GM10248 (cell line): ENCODE measurements around the gene SIGLECL1.

Source experiments
- CTCF ChIA-PET: fragments of 300-600 bp; sonication (Branson Sonifier 250); formaldehyde crosslinking; extraction: SDS; loops from one replicate; lab custom pipeline; 2021; ENCODE audit warnings: antibody characterized with exemption; lab: Yijun Ruan, JAX
- POLR2A ChIA-PET: fragments of 350-650 bp; sonication (Branson Sonifier 250); formaldehyde crosslinking; extraction: SDS; loops from one replicate; lab custom pipeline; 2020; ENCODE audit warnings: antibody characterized with exemption; lab: Yijun Ruan, JAX
- DNase-seq: peaks from one replicate; pipeline ENCODE4 v3.0.0; 2012; ENCODE audit errors: extremely low spot score
- TF ChIP-seq, protein P1 (sequence below): IDR thresholded peaks from 2 replicates; pipeline ENCODE4 v1.5.1; 2012; ENCODE audit warnings: mild to moderate bottlenecking, low read depth; ENCODE audit errors: extremely low read depth, missing control alignments, control extremely low read depth

Gene SIGLECL1

DNA sequence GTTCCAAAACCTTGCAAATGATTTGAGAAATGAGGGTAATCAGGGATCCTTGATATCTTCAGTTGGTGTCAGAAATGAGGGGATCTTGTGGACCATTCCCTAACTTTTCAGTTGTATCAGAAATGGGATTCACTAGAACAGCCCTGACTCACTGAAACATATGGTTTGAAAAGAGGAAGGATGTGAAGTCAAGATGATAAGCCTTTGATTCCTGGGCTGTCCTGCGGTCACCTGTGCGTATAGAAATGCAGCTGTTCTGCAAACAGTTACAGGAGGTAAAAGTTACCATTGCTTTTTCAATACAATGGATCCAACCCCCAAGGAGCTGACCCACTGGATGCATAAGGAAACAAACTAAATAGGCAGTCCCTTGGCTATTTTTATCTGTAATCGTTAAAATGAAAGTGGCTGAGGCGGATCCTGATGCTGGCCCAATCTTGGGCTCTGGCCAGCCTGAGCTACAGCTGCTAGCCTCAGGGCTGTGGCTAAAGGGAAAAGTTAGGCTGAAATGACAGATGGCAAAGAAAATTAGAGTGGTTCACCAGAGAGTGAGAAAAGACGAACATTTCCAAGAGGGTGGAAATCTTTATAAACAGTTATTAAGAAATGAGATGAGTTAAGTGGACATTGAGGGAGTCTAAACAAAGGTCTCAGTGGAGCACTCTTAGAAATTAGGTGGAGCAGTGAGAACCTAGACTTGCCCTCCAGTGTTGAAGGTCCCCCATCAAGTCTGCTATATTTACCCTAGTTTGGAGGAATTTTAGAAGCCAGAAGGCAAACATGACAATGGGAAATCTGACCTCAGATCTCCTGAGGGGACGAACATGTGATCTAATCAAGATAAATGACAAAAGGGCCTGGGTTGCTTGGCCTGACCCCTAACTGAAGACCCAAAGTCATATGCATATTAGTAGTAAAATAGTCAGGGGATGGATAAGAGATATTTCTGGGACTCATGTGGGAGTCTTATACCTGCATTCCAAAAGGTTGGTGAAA lies 7.6 kb downstream of the SIGLECL1 start:
- CTCF ChIA-PET, result interaction anchor here (0.8 to 3.0 kb wide), 23 partner anchors 8 to 256 kb away, joined by 3 to 63 read pairs (median 6); partner anchors contain the start of gene SIGLECL1
- POLR2A ChIA-PET, result no interaction called here
- TF ChIP-seq, protein P1, sequence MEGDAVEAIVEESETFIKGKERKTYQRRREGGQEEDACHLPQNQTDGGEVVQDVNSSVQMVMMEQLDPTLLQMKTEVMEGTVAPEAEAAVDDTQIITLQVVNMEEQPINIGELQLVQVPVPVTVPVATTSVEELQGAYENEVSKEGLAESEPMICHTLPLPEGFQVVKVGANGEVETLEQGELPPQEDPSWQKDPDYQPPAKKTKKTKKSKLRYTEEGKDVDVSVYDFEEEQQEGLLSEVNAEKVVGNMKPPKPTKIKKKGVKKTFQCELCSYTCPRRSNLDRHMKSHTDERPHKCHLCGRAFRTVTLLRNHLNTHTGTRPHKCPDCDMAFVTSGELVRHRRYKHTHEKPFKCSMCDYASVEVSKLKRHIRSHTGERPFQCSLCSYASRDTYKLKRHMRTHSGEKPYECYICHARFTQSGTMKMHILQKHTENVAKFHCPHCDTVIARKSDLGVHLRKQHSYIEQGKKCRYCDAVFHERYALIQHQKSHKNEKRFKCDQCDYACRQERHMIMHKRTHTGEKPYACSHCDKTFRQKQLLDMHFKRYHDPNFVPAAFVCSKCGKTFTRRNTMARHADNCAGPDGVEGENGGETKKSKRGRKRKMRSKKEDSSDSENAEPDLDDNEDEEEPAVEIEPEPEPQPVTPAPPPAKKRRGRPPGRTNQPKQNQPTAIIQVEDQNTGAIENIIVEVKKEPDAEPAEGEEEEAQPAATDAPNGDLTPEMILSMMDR, result no peak
- DNase-seq, result no peak

- DNase-seq, result peak; percentile 57
- CTCF ChIA-PET, result interaction anchor here (0.6 to 3.0 kb wide), 21 partner anchors 8 to 113 kb away, joined by 3 to 63 read pairs (median 6); partner anchors contain the start of gene SIGLECL1
- TF ChIP-seq, protein P1, result peak; percentile 78
- POLR2A ChIA-PET, result no interaction called here
Measured at GRCh38 chr19:51259348-51260245, 8.7 kb downstream of the SIGLECL1 start.

DNA sequence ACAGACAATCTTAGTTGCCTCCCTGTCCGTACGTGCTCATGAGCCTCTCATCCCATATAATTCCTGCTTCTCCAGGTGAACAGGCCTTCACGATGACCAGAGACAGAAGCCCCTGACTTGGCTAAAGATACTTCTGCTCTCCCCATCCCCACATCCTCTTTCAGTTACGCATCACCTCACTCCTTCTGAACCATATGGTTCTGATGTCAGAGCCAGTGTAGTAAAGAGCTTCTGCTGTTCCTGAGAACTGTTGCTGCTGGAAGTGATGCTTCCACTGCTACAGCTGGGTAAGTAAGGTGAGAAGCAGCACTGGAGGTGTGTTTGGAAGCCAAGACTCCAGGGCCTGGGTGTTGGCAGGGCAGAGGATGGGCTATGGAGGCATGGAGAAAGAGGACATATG lies 12.9 kb downstream of the SIGLECL1 start:
- TF ChIP-seq, protein P1, result no peak
- CTCF ChIA-PET, result interaction anchor here (1.1 to 1.3 kb wide), 2 partner anchors 18 to 250 kb away, joined by 3 read pairs; no protein-coding TSS in a partner anchor
- no peak for DNase-seq
- POLR2A ChIA-PET, result no interaction called here

DNA sequence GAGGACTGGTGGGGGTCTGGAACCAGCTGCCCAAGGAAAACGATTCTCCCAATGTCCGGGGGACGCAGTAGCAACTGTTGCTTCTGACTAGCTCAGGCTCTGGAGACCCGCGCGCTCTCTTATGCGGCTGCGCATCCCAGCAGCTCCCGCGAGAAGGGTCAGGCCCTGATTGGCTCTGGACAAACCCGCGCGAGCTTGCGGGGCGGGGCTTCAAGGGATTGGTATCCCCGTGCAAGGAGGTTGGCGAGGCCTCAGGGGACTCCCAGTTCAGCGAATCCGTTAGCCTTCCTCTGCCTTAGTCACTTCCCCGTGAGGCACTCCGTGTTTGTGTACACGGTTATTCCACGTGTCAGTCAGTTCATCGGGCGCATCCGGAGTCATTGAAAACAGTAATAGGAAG lies 20.2 kb downstream of the SIGLECL1 start:
- ChIA-PET CTCF (interaction anchor here (1.3 to 2.9 kb wide), 3 partner anchors 10 to 18 kb away, joined by 3 to 14 read pairs (median 4); no protein-coding TSS in a partner anchor), POLR2A (no interaction called here)
- no peak for DNase-seq
- TF ChIP-seq, protein P1, result no peak

GRCh38 chr19:51272183-51272810 lies 21.4 kb downstream of the SIGLECL1 start:
- no peak for DNase-seq
- CTCF ChIA-PET, result interaction anchor here (1.7 kb wide), 1 partner anchor 13 kb away, joined by 7 read pairs; no protein-coding TSS in a partner anchor
- TF ChIP-seq, protein P1, result no peak
- POLR2A ChIA-PET, result no interaction called here
